OCI-LY3 (cell line): ENCODE data around the gene RAI1.

Source experiments
- CTCF ChIP-seq: fragments of 200-600, 300-600 bp; sonication (generic); IDR thresholded peaks from 2 replicates; pipeline ENCODE4 v1.5.1; 2014; ENCODE audit warnings: antibody characterized with exemption, low read length, low read depth
- EZH2phosphoT487 ChIP-seq: fragments of 200-600 bp; shearing (Covaris generic); IDR thresholded peaks from 2 replicates; pipeline ENCODE4 v1.6.1; 2018; ENCODE audit warnings: antibody characterized with exemption, mixed run types, low read depth

- no peak for TF ChIP-seq CTCF
- TF ChIP-seq EZH2phosphoT487: no peak
Observed at GRCh38 chr17:17796787-17797061, 115.5 kb downstream of the RAI1 start.
